ENCODE data around the gene MRGPRG. TPM values are rescaled to one million over a fixed set of nuclear protein-coding genes. Genes with fewer than 3 reads are reported as not detected.
"Not testable (repeated sequence)": the region's sequence is repeated elsewhere in the genome, so short reads cannot be mapped to it uniquely, and the experiment has no call there.

The MRGPRG gene, protein sequence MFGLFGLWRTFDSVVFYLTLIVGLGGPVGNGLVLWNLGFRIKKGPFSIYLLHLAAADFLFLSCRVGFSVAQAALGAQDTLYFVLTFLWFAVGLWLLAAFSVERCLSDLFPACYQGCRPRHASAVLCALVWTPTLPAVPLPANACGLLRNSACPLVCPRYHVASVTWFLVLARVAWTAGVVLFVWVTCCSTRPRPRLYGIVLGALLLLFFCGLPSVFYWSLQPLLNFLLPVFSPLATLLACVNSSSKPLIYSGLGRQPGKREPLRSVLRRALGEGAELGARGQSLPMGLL
- total RNA-seq, result not detected

DNA sequence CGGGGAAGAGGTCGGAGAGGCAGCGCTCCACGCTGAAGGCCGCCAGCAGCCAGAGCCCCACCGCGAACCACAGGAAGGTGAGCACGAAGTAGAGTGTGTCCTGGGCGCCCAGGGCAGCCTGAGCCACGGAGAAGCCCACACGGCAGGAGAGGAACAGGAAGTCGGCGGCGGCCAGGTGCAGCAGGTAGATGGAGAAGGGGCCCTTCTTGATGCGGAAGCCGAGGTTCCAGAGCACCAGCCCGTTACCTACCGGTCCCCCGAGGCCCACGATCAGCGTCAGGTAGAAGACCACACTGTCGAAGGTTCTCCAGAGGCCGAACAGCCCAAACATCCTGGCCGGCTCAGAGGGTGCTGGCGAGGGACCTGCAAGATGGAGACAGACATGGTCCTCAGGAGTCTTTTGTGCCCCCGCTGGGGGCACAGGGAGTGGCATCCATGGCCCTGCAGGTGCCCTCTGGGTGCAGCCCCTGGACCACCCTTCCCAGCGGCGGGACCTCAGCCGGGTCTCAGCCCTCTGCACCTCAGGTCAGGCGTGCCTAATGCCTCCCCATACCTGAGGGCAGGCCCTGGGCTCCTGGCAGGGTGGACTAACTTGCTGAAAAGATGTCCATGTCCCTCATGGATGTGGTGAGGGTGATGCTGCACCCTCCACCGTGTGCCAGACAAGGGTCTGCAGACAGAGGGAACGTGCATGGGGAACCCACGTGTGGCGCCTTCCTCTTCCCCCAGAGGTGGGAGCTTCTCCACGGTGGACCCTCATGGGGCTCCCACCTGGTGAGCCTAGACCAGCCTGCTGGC lies at the start of gene MRGPRG:
MRGPRG (minus strand) TSS at position 331 of the 798 bp plus-strand sequence; CDS start at position 331, 0 bp downstream.
- no peak for DNase-seq (ENCODE audit: low spot score)
- ATAC-seq, result no peak

DNA sequence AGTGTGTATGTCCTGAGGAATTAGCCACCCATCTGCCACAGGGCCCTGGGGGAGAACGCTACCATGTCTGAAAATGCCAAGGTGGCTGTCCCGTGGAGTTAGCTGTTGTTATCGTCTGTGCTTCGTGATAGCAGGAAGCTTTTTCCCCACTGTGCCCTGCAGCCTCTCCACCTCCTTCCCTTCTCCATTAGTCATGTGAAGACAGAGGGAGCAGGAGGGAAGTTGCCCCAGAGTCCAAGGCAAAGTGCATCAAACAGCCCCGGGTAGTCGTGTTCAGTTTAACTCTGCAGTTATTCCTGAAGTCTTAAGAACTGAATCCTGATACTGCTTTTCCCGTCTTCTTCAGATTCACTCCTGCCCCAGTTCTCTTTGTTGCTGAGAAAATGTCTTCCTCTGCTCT lies 43.9 kb upstream of the MRGPRG start:
- DNase-seq (ENCODE audit: low spot score); ATAC-seq: not testable (repeated sequence)

DNA sequence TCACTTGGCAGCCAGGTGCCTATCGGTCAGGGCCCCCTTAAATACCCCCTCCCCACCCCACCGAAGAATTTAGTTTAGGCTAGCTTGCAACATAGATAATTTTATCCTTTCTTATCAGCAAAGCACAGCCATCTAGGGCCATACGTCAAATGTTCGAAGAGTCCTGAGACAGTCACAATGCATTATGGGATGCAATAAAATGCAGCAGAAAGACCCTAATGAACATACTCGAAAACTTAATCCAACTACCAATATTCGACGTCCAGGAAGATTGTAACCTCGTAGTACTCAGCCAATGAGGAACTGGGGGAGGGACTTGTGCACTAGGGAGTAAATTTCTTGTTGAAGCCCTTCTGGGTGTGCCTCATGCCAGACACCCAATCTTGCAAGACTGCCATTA lies 43.2 kb upstream of the MRGPRG start:
- DNase-seq (ENCODE audit: low spot score); ATAC-seq: not testable (repeated sequence)

DNA sequence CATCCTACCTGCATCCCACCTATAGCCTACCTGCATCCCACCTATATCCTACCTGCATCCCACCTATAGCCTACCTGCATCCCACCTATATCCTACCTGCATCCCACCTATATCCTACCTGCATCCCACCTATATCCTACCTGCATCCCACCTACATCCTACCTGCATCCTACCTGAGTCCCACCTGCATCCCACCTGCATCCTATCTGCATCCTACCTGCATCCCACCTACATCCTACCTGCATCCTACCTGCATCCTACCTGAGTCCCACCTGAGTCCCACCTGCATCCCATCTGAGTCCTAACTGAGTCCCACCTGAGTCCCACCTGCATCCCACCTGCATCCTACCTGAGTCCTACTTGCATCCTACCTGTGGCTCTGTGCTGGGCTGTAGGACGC lies 38.9 kb upstream of the MRGPRG start:
- ATAC-seq; DNase-seq (ENCODE audit: low spot score): not testable (repeated sequence)

DNA sequence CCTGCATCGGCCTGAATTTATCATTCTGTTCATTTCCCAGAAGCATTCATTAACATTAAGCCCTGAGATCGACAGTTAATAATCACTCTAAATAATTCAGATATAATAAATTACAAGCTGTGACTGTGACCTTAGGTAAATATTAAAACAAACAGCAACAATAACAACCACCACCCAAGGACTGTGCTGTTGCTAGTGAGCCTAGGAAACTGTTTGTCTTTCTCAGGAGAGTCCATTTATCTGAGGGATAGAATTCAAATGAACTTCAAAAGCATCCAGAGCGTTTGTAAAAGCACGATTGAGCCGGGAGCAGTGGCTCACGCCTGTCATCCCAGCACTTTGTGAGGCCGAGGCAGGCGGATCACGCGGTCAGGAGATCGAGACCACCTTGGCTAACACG lies 36.6 kb upstream of the MRGPRG start:
- ATAC-seq; DNase-seq (ENCODE audit: low spot score): not testable (repeated sequence)

DNA sequence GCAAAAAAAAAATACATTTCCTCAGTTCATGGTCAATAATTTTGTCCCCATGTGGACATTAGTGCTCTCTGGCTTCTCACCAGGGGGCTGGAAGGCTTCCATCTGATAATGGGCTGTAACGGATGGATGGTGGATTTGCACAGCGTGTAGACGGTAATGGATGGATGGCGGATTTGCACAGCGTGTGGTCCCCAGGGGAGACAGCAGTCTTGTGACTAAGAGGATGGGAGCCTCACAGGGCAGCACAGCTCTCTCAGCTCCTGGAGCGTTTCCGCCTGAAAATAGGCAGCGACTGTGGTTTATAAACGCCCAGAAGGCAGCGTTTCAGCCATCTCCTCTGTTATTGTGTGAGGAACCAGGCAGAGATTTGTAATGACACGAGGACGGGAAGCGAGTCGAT lies 36.2 kb upstream of the MRGPRG start:
- DNase-seq (ENCODE audit: low spot score); ATAC-seq: not testable (repeated sequence)

DNA sequence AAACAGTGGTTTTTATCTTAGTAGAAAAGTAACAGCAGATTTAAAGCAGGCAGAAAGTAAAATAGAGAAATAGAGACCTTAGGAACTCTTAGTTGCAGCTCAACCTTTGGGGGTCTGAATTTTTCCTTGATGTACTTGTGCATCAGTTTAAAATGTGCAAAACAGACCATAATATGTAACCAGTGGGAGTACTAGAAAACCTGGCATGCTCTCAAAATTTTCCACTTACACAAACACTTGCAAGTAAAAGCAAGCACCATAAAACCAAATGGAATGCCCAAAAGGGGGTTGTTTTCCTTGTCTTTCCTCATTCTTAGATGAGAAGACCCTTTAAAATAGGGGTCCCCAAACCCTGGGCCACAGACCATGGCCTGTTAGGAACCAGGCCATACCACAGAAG lies 26.5 kb upstream of the MRGPRG start:
- ATAC-seq (no peak), DNase-seq (ENCODE audit: low spot score) (no peak)

DNA sequence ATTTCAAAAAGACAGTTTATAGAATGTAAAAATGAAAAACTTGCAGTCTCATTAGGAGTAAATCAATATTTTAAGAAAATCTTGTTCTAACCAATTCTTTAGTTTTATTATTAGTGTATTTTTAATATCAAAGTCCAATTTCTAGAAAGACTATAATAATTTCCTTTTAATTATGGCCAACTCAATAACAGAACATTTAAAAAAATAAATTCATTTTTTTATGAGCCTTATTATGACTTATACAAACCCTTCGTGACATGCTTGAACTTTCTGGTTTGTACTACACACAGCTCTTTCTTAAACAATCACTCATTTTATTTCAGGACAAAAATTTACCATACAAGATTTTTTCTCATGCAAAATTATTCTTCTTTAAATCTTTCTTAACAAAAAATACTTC lies 25.3 kb upstream of the MRGPRG start:
- no peak for ATAC-seq

DNA sequence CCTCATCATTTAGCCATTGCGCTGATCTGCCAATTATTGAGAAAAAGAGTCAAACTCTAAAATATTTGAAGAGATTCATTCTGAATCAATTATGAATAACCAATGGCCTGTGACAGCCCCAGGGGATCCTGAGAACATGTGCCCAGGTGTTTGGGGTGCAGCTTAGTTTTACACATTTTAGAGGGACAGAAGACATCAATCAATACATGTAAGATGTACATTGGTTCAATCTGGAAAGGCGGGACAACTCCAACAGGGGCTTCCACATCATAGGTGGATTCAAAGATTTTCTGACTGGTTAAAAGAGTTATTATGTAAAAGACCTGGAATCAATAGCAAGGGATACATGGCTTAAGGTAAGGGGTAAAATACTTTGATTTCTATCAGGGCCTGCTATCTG lies 18.5 kb upstream of the MRGPRG start:
- ATAC-seq, result no peak
- no peak for DNase-seq (ENCODE audit: low spot score)

More for the DNA sequence above, 25.3 kb upstream of the MRGPRG start:
- no peak for DNase-seq (ENCODE audit: low spot score)

DNA sequence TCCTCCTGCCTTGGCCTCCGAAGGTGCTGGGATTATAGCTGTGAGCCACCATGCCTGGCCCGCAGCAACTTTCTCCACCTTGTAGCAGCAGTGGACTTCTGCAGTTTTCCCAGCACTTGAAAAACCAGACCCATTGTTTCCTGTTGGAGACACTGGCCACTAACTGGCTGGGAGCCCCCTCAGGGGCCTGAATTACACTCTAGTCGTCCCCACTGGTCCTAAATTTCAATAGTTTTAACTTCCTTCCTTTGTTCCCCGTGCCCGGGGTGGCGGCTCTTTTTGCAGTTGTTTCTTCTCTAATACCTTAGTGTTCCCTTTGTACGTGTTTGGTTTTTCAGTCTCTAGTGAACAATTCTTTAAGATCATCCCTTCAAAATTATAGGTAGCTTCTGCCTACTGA lies 16.2 kb upstream of the MRGPRG start:
- DNase-seq (ENCODE audit: low spot score) (no peak), ATAC-seq (no peak)

DNA sequence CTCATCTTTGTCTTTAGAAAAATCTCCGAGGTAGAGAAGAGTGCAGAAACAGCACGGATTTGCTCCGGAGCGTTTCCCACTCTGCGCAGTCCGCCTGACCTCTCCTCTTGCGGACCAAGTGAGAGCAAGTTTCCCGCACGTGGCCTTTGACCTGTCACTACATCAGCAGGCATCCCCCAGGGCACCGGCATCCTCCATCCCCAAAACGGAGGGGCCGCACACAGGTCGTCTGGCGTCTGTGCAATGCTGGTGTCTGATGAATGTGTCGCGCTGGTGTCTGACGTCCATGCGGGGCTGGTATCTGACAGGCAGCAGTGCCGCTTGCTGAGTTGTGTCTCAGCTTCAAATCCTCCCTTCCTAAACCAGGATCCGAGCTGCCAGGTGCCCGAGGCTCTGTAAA lies 14.3 kb upstream of the MRGPRG start:
- ATAC-seq, result no peak
- DNase-seq (ENCODE audit: low spot score), result no peak

DNA sequence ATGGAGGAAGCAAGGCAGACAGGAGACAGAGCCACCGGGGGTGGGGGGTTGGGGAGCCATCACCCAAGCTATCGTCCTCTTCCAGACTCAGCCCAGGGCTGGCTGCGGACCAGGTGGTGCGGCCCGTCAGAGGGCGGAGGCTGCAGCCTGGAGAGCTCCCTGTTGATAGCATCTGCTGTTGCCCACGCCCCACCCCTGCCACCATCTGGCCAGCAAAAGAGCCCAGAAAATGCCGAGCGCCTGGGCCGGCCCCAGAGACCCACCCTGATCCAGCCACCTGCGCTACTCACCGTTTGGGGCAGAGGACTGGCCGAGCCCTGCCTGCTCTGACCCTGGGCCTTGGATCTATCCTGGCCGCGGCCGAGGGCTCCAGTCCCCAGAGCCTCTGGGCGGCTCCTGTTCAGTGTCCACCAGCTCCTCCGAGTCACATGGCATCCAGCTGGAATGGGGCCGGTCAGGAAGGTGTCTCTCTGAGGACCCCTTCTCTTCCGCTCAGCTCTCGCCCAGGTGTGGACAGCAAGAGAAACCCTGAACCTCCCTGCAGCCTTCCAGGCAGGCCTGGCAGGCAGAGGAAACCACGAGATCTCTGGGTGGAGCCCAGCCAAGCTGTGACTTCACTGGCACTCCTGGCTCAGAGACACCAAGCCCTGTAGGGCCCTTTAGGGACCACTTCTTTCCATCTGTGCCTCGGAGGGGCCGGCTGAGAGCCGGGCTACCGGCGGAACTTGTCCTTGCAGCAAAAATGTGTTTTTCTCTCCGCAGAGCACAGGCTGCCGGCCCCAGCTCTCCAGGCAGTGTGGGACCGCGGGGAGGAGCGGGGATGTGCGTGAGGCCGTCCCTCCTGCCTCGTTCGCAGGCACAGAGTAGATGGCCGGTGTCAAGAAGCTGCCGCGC lies 13.5 kb upstream of the MRGPRG start, which contains the start of gene MRGPRE:
MRGPRE (minus strand) TSS at position 567 of the 894 bp plus-strand sequence. CDS start 3,618 bp downstream, outside the sequence.
- no peak for DNase-seq (ENCODE audit: low spot score)
- no peak for ATAC-seq

DNA sequence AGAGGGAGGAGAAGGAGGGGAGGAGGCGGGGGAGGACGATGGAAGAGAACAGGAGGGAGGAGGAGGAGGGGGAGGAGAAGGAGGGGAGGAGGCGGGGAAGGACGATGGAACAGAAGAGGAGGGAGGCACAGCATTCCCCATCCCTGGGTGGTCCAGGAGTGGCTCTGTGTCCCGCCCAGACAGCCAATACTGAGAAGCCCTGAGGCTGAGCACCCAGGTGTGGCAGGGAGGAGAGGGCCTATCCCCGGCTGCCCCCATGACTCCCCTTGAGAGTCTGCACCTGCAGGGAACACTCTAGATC lies 12.9 kb upstream of the MRGPRG start:
- no peak for ATAC-seq
- DNase-seq (ENCODE audit: low spot score), result no peak

DNA sequence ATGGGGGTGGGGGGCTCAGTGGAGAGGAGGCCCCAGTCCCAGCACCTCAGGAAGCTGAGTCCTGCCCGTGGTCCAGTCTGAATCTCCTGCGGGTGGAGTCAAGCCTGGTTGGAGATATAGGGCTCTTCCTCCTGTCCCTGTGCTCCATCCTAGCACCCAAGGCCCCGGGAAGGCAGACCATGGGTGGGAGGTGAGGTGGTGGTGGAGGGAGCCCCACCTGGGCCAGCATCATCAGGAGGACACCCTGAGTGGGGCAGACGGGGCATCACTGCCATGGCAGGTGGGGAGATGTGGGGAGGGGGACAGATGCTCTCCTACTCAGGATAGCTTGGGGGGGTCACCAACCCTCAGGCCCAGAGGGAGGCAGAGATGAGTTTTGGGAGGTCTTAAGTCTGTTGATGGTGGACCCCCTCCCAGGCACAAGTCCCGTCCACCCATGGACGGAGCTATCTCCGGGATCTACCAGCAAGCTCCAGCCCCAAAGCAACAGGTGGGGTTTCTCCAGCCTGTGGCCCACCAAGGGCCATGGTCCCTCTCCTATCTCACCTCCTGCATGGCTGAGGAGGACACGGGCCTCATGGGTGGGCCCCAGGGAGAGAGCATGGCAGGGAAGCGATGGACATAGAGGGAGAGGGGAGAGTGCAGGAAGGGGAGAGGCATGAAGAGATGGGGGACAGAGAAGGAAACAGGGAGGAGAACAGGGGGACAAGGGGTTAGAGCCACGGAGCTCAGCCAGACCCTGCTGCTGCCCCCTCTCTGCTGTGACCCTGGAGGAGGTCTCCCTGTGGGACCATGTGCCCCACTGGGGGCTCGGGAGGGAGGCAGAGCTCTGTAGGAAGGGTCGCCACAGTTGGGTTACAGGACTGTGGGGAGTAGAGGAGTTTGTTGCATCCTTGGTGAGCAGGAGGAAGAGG lies 12.3 kb upstream of the MRGPRG start:
- DNase-seq (ENCODE audit: low spot score) (no peak), ATAC-seq (no peak)

DNA sequence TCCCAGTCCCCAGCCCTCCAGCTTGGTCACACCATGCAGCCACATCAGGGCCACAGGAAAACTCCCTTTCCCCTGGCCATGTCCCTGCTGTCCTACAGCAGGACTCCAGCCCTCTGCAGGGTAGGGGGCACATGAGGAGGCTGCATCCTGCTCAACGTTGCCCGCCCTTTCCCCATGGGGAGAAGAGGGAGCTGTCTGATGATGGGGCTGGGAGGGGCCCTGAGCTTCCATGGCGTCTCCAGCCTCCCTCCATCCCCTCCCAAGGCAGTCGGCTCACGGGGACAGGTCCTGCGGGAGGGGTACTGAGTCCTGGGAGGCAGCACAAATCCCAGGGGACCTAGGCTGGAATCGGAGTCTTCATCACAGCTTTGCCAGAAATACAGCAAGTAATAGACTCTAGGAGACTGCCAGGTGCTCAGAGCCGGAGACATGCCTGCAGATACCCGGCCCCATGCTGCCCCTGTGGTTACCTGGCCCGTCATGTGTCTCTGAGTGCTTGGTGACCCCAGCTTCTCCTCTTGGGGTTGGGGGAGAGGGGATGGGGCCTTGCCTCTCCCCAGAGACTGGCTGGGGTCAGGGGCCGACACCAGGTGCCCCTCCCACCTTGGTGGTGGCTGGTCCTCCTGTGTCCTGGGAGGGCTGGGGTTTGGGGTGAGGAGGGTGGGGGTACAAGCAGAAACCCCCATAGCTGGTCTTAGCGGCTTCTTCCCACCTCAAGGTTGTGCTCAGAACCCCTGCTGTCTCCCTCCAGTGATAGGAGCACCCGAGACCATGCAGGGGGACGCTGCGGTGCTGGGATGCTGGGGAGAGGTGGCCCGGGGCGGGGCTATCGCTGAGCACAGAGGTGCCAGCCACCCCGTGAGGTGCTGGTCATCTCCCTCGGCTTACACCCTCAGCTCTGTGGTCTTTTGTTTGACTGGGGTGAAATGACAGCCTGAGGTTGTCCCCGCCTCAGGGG lies 11.3 kb upstream of the MRGPRG start:
- ATAC-seq (no peak), DNase-seq (ENCODE audit: low spot score) (no peak)

DNA sequence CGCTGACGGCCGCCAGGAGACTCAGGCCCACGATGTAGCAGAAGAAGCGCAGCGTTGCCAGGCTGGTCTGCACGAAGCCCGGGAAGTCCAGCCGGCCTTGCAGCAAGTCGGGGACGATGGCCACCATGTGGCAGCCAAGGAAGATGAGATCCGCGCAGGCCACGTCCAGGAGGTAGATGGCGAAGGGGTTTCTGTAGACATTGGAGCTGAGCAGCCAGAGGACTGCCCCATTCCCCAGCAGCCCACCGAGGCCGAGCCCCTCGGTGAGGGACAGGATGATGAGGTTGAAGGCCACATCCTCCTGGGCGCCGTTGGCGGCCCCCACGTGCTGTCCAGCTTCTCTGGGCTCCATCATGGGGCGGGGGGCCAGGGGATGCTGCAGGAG lies 9.8 kb upstream of the MRGPRG start:
- DNase-seq (ENCODE audit: low spot score) (no peak), ATAC-seq (no peak)

DNA sequence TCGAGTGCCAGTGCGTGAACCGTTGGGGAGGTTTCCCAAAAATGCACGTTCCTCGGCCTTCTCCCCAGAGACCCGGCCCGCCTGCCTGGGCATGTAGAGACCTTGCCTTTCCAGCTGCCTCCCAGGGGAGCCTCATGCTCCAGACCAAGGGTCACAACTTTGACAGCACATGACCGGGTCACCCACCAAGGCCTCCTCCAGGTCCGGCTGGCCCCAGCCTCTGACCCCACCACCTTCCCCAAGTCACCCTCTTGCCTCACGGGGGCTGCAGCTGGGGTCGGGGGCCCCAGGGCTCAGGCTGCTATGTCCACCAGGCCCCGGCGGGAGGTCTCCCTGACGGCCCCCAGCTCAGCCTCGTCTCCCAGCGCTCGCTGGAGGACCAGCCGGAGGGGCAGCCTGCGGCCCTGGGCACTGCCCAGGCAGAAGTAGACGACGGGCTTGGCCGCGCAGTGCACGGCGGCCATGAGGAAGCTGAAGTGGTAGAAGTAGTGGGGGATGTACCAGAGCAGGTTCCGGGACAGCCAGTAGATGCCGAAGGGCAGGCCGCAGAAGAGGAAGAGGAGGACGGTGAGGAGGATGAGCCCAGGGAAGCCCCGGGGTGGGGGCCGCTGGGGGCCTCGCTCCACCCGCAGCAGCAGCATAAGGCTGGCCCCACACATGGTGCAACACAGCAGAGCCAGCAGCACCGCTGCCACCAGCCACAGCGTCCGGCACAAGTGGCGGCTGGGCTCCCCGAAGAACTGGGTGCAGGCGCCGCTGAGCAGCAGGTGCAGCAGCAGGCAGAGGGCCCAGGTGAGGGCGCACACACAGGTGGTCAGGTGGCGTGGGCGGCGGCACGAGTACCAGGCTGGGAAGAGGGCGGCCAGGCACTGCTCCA lies 9.2 kb upstream of the MRGPRG start:
- peak; percentile 13 for ATAC-seq
- no peak for DNase-seq (ENCODE audit: low spot score)

Data from left lobe of liver (tissue), 2 donors.